Measurements from ENCODE around the gene HSPBP1. TPM values are rescaled to one million over a fixed set of nuclear protein-coding genes. Genes with fewer than 3 reads are reported as not detected.

HSPBP1 gene
- total RNA-seq, 1 donor from 2014 or later, result 35.6 TPM

DNA sequence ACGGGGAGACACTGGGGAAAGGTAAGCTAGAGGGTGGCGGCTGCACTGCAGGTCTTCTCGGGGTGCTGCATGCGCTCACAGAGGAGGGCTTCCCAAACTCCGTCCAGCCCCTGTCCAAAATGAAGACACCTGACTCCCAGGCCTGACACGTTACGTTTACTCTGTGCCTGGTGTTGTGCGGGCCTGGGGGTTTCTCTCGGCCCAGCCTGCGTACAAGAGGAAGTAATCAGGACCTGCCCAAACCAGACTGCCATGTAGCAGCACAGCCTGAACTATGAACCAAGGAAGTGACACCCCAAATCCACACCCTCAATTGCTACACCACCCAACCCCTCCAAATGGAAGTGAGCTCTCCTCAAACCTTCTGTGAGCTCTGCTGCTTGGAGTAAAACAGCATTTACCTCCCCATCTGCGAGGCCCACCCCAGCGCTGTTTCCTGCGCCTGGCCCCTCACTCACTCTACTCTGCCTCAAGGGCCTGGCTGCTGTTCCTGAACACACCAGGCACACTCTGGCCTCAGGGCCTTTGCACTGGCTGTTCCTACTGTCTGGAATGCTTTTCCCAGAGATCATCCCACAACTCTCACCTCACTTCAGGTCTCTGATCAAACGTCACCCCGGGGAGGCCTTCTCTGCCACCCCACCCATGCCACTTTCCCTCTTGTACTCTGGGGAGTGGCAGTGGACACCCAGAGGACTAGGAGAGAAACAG, 3.0 kb downstream of the HSPBP1 start:
- intact Hi-C loops (cut with micrococcal nuclease), result no loop called here

DNA sequence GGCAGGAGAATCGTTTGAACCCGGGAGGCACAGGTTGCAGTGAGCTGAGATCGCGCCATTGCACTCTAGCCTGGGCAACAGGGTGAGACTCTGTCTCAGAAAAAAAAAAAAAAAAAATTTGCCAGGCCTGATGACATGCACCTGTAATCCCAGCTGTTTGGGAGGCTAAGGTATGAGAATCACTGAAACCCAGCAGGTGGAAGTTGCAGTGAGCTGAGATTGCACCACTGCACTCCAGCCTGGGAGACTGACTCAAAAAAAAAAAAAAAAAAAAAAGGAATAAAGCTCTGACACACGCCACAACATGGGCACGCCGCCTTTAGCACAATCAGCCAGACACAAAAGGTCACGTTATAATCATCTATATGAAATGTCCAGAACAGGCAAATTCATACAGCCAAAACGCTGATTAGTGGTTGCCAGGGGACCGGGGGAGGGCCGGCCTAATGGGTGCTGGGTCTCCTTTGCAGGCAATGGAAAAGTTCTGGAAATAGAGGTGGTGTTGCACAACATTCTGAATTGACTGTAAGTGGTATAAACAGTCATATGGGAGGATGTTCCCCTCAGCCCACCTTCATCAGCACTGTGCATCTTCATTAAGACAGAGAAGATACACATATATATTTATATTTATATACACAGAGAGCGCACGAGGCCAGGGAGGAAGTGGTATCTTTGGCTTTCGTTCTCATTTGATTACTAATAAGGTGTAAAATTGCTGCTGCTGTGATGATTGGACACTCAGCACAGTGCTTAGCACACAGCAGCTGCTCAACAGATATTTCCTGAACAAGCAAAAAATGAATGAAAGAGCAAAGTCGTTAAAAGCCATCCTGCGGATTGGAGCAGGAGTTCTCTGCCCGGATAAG, 3.8 kb downstream of the HSPBP1 start:
- intact Hi-C loops (cut with micrococcal nuclease), result no loop called here

- intact Hi-C loops (cut with micrococcal nuclease), result no loop called here
Measured at GRCh38 chr19:55273978-55274707, 5.8 kb downstream of the HSPBP1 start.

GRCh38 chr19:55272142-55272541, 7.8 kb downstream of the HSPBP1 start:
- intact Hi-C loops (cut with micrococcal nuclease), result no loop called here

DNA sequence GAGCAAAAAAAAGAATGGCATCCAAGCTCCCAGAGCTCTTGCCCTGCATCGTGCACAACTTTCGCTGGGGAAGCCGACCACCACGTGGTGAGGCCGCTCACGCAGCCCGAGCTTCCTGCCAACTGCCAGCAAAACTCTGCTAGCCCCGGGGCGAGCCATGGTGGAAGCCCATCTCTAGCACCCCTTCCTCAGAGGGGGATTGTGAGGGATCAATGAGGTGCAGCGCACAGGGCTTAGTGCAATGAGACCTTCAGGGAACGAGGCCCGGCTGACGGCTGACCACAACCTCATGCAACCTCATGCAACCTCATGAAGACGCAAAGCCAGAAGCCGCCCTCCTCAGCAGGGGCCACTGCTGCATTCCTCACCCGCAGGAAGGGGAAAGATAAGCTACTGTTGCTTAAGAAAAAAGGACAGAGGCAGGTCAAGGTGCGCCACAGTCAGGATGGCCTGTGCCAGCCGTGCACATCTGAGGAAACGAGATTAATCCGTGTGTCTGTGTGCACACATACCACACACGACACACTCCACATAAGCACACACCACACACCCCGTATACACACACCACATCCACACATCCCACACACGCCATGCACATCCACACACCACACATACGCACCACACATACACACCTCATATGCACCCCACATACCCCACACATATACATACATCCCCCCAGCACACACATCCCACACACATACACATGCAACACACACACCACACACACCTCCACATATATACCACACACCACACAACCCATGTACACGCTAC, 9.6 kb downstream of the HSPBP1 start:
- intact Hi-C loops (cut with micrococcal nuclease), result no loop called here

GRCh38 chr19:55269299-55269698, 10.6 kb downstream of the HSPBP1 start:
- intact Hi-C loops (cut with micrococcal nuclease), result no loop called here

DNA sequence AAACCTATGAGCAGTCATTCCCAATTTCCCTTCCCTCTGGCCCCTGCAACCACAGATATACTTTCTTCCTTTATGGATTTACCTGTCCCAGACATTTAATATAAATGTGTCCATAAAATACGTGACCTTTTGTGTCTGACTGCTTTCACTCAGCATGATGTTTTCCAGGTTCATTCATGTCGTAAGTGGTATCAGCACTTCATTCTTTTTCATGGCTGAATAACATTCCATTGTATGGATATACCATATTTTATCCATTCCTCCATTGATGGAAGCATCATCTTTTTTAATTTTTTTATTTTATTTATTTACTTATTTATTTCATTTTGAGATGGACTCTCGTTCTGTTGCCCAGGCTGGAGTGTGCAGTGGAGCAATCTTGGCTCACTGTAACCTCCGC, 13.1 kb downstream of the HSPBP1 start:
- intact Hi-C loops (cut with micrococcal nuclease), result no loop called here

DNA sequence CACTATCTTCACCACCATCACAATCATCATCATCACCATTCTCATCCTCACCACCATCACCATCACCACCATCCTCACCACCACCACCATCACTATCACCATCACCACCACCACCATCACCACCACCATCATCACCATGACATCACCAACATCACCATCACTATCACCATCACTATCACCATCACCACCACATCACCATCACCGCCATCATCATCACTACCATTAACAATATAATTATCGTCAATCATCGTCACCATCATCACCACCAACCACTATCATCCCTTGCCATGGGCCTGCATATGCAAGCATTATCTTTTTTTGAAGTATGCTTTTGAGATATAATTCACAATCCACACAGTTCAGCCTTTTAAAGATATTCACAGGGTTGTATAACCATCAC, 13.5 kb downstream of the HSPBP1 start:
- intact Hi-C loops (cut with micrococcal nuclease), result no loop called here

GRCh38 chr19:55265723-55266386, 14.1 kb downstream of the HSPBP1 start:
- intact Hi-C loops (cut with micrococcal nuclease), result no loop called here

GRCh38 chr19:55265173-55265572, 14.7 kb downstream of the HSPBP1 start:
- intact Hi-C loops (cut with micrococcal nuclease), result no loop called here

DNA sequence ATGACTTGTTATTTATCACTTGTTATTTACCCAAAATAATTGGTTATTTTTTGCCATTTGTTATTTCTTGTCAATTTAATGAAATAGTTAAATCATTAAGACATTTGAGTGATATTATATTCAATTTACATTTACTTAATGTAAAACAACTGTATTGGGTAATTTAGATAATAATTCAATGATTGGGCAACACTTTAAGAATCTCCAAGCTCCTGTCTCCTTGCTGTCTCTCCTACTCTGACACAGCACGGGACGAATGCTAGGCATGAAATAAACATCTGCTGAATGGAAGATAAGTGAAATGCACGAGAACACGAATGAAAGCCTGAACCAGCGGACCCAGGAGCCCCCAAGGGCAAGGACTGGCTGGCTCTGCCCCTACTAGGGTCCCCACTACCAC, 15.4 kb downstream of the HSPBP1 start:
- intact Hi-C loops (cut with micrococcal nuclease), result no loop called here

GRCh38 chr19:55262359-55262758, 17.6 kb downstream of the HSPBP1 start:
- intact Hi-C loops (cut with micrococcal nuclease), result no loop called here

DNA sequence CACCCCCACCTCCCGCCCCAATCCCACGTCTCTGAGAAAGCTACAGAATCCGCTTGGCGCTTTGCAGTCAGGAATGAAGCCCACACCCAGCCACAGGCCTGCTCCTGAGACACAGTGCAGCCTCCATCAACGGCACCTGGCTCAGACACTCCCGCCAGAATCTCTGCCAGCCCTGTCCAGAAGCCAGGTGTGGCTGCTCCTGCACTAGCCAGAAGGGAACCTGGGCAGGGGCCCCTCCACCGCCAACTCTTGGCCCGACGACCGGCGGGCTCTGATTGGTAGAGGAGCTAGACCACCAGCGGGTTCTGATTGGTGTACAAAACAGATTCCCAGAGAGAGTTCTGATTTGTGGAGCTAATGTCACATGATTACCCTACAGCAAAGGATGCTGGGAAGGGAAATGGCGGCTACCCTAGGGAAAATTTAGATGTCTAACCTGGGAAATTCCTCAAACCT, 18.2 kb downstream of the HSPBP1 start:
- intact Hi-C loops (cut with micrococcal nuclease), result no loop called here

GRCh38 chr19:55259540-55260210, 20.2 kb downstream of the HSPBP1 start:
- intact Hi-C loops (cut with micrococcal nuclease), result loop anchor here (1.0 to 10.0 kb wide), 13 partner anchors 21 to 863 kb away; partner anchors contain the start of genes FIZ1, HSPBP1, KMT5C and LENG9

DNA sequence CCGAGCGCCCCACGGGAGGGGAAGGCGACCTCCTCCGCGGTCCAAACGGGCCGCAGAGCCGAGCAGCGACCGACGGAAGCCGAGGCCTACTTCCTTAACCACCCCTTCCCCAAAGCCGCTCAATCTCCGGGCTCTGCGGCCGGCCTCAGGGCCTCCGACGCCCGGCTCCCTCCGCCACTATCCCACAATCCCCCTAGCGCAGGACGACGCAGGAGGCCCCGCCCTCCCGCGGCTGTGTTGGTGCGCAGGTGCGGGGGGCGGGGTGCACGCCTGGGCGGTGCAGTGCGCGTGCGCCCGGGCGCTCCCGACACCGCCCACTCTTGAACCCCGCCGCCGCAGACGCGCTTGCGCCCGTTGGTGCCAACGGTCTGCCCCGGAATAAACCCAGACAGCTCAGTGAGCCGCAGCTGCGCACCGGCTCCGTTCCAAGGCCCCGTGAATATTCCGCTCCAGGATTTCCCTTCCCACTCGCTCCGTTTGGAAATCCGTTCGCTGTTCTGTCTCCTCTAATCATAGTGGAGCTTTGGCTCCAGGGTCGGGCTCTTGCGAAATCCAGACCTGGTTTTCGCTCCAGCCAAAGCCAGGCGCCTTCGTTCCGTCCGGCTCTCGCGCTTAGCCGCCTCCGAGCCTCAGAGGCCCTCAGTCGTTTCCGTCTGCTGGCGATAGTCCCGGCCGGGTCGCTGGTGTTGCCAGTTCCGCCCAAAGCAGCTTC, 20.9 kb downstream of the HSPBP1 start, which contains the start of gene PPP6R1:
TSS of gene PPP6R1 (minus strand) at position 190 of the 712 bp plus-strand sequence. CDS start 11,914 bp downstream, outside the sequence.
- intact Hi-C loops (cut with micrococcal nuclease), result loop anchor here (1.0 to 10.0 kb wide), 13 partner anchors 21 to 863 kb away; partner anchors contain the start of genes FIZ1, HSPBP1, KMT5C and LENG9

GRCh38 chr19:55258476-55258827, 21.5 kb downstream of the HSPBP1 start:
- intact Hi-C loops (cut with micrococcal nuclease), result loop anchor here (2.0 to 10.0 kb wide), 6 partner anchors 34 to 864 kb away; partner anchors contain the start of genes LENG9, ZNF628 and ZNF787

- intact Hi-C loops (cut with micrococcal nuclease), result loop anchor here (2.0 to 10.0 kb wide), 6 partner anchors 35 to 865 kb away; partner anchors contain the start of genes LENG9, ZNF628 and ZNF787
Measured at GRCh38 chr19:55257461-55258420, 22.2 kb downstream of the HSPBP1 start.
